Brain microvascular endothelial cell (primary cell): ENCODE data around the gene SPATA31E1.
"Not testable (repeated sequence)": the region's sequence is repeated elsewhere in the genome, so short reads cannot be mapped to it uniquely, and the experiment has no call there.

Source experiments
- DNase-seq: peaks from one replicate; pipeline ENCODE4 v3.0.0-alpha.2; 2020
- H3K27ac ChIP-seq: fragments of 250-450 bp; sonication (Bioruptor Pico); 2 replicates; pipeline ENCODE4 v1.5.1; 2020; ENCODE audit warnings: mild to moderate bottlenecking, moderate library complexity
- H3K27me3 ChIP-seq: fragments of 250-450 bp; sonication (Bioruptor Pico); replicated peaks from 2 replicates; pipeline ENCODE4 v1.5.1; 2020; ENCODE audit warnings: mild to moderate bottlenecking
- H3K36me3 ChIP-seq: fragments of 250-450 bp; sonication (Bioruptor Pico); replicated peaks from 2 replicates; pipeline ENCODE4 v1.5.1; 2020; ENCODE audit warnings: mild to moderate bottlenecking
- H3K4me3 ChIP-seq: 2 replicates; pipeline ENCODE4 v1.5.1; 2011; ENCODE audit warnings: low read depth, mild to moderate bottlenecking, control low read depth, low read length, moderate library complexity
- in situ Hi-C: cut with HindIII; loops from 2 replicates; pipeline ENCODE4 v1.10.0; 2017; ENCODE audit warnings: low sequenced_read_pairs, low pct_ligation_motif_present
- TF ChIP-seq, protein P1 (sequence below): IDR thresholded peaks from 2 replicates; pipeline ENCODE4 v1.5.1; 2011; ENCODE audit warnings: low read depth, mild to moderate bottlenecking, moderate library complexity, low read length, control low read depth, inconsistent platforms; ENCODE audit errors: missing control alignments

SPATA31E1 gene

DNA sequence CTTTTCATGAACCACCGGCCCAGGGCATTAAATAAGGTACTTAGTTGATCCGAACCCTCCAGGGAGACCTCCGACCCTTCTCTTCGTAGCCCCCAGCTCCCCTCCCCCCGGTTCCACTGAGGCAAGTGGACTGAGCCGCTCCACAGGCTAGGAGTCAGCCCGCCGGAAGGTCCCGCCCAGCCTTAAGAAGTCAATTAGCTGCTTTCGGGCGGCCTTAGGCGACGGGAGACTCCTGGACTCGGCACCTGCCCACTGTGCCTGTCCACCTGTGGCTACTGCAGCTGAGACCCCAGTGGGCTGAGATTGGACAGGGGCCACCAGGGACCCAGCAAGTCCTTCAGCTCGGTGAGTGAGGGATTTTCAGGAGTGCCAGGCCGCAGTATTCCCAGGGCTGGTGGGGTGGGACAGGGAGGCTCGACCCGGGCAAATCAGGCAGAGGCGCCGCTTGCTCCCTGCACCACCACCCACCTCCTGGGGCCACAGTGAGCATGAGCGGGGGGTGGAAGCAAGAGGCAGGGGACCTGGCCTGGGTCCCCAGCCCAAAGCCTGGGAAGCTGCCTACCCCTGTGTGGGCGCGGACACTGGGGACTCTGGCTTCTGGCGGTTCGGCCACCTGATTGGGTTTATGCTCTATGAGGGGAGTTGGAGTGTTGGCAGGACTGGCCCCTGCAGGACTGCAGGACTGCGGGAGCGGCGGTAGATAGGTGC is 39.6 kb upstream of the SPATA31E1 start:
- Histone ChIP-seq H3K27me3 (no peaks in the 10 kb centered on the region), H3K4me3 (no peak overlapping the region), H3K27ac (no peak overlapping the region), H3K36me3 (no peaks in the 10 kb centered on the region)
- in situ Hi-C loops, result no loop called here
- DNase-seq, result no peak
- TF ChIP-seq, protein P1, sequence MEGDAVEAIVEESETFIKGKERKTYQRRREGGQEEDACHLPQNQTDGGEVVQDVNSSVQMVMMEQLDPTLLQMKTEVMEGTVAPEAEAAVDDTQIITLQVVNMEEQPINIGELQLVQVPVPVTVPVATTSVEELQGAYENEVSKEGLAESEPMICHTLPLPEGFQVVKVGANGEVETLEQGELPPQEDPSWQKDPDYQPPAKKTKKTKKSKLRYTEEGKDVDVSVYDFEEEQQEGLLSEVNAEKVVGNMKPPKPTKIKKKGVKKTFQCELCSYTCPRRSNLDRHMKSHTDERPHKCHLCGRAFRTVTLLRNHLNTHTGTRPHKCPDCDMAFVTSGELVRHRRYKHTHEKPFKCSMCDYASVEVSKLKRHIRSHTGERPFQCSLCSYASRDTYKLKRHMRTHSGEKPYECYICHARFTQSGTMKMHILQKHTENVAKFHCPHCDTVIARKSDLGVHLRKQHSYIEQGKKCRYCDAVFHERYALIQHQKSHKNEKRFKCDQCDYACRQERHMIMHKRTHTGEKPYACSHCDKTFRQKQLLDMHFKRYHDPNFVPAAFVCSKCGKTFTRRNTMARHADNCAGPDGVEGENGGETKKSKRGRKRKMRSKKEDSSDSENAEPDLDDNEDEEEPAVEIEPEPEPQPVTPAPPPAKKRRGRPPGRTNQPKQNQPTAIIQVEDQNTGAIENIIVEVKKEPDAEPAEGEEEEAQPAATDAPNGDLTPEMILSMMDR, result no peak

DNA sequence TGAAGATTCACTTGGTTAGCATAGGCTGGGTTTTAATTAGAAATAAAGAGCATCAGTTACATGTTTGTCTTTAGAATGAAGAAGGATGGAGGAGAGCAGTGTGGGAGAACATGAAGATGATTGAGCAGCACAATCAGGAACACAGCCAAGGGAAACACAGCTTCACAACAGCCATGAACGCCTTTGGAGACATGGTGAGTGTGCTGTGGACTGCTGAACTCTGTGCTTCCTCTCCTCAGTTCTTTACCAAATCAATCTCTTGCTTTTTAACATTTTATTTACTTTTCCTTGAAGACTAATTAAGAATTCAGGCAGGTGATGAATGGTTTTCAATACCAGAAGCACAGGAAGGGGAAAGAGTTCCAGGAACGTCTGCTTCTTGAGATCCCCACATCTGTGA is 38.2 kb upstream of the SPATA31E1 start:
- Histone ChIP-seq H3K4me3 (no peak overlapping the region), H3K27ac (no peak overlapping the region), H3K27me3 (no peaks in the 10 kb centered on the region), H3K36me3 (no peaks in the 10 kb centered on the region)
- TF ChIP-seq, protein P1, result no peak
- no peak for DNase-seq
- in situ Hi-C loops, result no loop called here

DNA sequence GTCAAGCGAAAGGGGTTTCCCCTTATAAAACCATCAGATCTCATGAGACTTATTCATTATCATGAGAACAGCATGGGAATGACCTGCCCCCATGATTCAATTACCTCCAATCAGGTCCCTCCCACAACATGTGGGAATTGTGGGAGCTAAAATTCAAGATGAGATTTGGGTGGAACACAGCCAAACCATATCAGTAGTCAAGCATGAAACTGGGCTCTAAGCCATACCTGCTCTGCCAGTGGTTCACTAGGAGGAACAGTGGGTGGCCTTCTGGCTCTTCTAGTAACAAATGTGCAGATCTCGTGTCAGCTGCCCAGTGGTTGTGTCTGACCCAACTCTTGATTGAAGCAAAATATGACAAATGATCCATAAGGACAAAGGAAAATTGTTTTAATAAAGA is 34.9 kb upstream of the SPATA31E1 start:
- H3K4me3 ChIP-seq, in situ Hi-C loops, H3K36me3 ChIP-seq, H3K27ac ChIP-seq, H3K27me3 ChIP-seq: not testable (repeated sequence)
- DNase-seq, result peak; percentile 6

DNA sequence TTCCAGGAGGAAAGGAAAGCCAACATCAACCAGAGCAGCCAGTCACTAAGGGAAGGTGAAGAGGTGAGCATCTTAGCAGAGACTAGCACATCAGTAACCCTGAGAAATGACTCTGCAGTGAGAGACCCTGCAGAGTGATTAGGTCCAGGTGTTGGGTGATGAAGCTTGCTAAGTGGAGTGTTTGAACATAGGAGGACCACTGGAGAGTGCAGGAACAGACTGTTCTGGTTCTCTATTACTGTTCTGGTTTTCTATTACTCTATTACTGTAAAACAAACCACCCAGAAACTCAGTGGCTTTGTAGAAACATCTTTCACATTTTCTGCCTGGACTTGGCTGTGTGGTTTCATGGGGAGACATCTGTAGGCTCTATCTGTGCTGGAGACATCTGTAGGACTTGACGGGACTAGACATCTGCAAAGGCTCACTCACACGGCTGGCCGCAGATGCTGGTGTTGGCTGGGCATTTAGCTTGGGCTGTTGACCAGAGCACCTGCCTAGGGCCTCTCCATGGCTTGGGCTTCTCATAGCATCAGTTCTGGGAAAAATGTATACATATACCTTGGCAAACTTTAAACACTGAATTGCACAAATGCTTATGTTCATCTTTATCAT is 33.4 kb upstream of the SPATA31E1 start:
- in situ Hi-C loops, result no loop called here
- no peak for DNase-seq
- Histone ChIP-seq H3K36me3 (no peaks in the 10 kb centered on the region), H3K4me3 (no peak overlapping the region), H3K27ac (no peak overlapping the region), H3K27me3 (no peaks in the 10 kb centered on the region)
- TF ChIP-seq, protein P1, result no peak

DNA sequence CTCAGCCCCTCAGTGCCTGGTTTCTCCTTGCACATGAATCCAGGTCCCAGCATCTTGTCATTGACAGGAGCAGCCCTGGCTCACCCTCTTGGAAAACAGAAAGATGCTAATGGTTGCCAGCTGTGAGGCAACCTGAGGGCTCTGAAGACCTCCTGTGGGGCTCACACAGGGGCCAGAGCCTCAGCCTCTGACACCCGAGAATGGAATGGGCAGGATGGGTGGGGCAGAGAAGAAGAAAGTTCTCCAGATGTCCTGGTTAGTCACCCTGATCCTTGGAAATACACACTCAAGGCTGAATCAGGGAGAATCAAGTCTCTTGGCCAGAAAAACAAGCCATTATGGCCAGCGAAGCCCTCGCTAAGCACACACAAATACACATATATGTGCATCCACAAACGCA is 32.3 kb upstream of the SPATA31E1 start:
- H3K27me3 ChIP-seq, result no peaks in the 10 kb centered on the region
- TF ChIP-seq, protein P1, result no peak
- H3K4me3 ChIP-seq, result no peak overlapping the region
- peak; percentile 14 for DNase-seq
- in situ Hi-C loops, result no loop called here
- H3K36me3 ChIP-seq, result no peaks in the 10 kb centered on the region
- no peak overlapping the region for H3K27ac ChIP-seq

DNA sequence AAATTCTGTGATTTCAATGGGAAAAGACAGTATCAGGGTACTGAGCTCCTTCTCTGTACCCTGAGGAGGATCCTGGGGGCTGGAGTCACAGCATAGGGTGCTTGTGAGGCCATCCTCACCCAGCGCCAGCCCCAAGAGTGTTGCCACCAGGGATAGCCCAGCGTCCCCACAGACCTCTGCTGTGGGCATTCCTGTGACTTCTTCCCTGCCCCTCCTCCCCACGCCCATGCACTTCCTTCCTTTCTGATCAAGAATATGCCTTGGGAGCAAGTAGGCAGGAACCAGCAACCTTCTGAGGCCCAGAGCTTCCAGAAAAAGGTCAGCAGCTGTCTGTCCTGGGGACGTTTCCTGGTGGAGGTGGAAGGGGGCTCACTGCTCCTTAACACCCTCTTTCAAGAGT is 31.5 kb upstream of the SPATA31E1 start:
- DNase-seq, H3K36me3 ChIP-seq, H3K27ac ChIP-seq, H3K27me3 ChIP-seq, in situ Hi-C loops, H3K4me3 ChIP-seq: not testable (repeated sequence)

DNA sequence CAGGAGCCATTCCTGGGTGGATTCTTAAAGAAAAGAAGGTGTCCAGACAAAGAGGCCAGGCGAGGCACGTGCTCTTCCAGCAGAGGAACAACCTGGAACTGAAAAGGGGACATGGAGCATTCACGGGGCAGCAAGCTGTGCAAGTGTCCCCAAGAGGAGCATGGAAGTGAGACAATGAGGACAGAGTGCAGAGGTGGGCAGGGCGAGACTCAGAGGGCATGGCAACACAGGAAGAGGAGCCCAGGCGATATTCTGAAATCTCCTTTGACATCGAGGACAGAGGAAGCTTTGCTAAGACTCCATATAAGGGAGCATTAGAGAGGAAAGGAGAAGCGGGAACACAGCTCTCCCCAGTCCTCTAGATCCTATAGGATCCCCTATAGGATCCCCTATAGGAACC is 29.4 kb upstream of the SPATA31E1 start:
- TF ChIP-seq, protein P1, result no peak
- in situ Hi-C loops, result no loop called here
- no peak overlapping the region for H3K27ac ChIP-seq
- no peaks in the 10 kb centered on the region for H3K36me3 ChIP-seq
- DNase-seq, result no peak
- H3K27me3 ChIP-seq, result no peaks in the 10 kb centered on the region
- no peak overlapping the region for H3K4me3 ChIP-seq
